ENCODE data around the gene DPP6. TPM values are rescaled to one million over a fixed set of nuclear protein-coding genes. Genes with fewer than 3 reads are reported as not detected.

The DPP6 gene
- total RNA-seq, 2 experiments from 2014 or later = not detected

GRCh38 chr7:154777023-154777422, 724.8 kb downstream of the DPP6 start:
- Histone ChIP-seq H3K4me1 (ENCODE audit: insufficient read depth, low read length, poor library complexity, severe bottlenecking) (peaks cover 16% of the 10 kb centered on the region), H3K9me2 (ENCODE audit: insufficient read depth, low read length) (no peaks in the 10 kb centered on the region), H3K27ac (ENCODE audit: low read depth, low read length, poor library complexity, severe bottlenecking) (no peak overlapping the region), H4K20me1 (ENCODE audit: insufficient read depth, low read length) (no peaks in the 10 kb centered on the region), H3K4me3 (ENCODE audit: low read depth, low read length, poor library complexity, severe bottlenecking) (no peak overlapping the region), H3K36me3 (ENCODE audit: insufficient read depth, low read length) (no peaks in the 10 kb centered on the region), H3K79me2 (ENCODE audit: insufficient read depth, low read depth, low read length) (no peaks in the 10 kb centered on the region), H2AFZ (ENCODE audit: low read length) (peak overlapping the region; percentile 43), H3K9me3 (ENCODE audit: low read length) (no peaks in the 10 kb centered on the region), H3K4me2 (ENCODE audit: low read length) (peak overlapping the region; percentile 59)
- DNase-seq (ENCODE audit: low spot score) = no peak
- ChIA-PET CTCF (ENCODE audit: unreplicated experiment) (no interaction called here), POLR2A (no interaction called here)
- no peak for TF ChIP-seq EZH2phosphoT487 (IDR thresholded peaks at IDR 0.05; ENCODE audit: borderline replicate concordance, low read depth, low read length)
- TF ChIP-seq, protein P1, sequence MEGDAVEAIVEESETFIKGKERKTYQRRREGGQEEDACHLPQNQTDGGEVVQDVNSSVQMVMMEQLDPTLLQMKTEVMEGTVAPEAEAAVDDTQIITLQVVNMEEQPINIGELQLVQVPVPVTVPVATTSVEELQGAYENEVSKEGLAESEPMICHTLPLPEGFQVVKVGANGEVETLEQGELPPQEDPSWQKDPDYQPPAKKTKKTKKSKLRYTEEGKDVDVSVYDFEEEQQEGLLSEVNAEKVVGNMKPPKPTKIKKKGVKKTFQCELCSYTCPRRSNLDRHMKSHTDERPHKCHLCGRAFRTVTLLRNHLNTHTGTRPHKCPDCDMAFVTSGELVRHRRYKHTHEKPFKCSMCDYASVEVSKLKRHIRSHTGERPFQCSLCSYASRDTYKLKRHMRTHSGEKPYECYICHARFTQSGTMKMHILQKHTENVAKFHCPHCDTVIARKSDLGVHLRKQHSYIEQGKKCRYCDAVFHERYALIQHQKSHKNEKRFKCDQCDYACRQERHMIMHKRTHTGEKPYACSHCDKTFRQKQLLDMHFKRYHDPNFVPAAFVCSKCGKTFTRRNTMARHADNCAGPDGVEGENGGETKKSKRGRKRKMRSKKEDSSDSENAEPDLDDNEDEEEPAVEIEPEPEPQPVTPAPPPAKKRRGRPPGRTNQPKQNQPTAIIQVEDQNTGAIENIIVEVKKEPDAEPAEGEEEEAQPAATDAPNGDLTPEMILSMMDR (conservative IDR thresholded peaks at IDR 0.05; ENCODE audit: low read length) = peak; percentile 52
- BruUV-seq (replicated peaks) = no TSS peak
- intact Hi-C loops (cut with micrococcal nuclease; ENCODE audit: unreplicated experiment) = no loop called here

GRCh38 chr7:154777489-154777888, 725.3 kb downstream of the DPP6 start:
- peak; percentile 48 for DNase-seq (ENCODE audit: low spot score)
- H3K27ac ChIP-seq (ENCODE audit: low read depth, low read length, poor library complexity, severe bottlenecking) = no peak overlapping the region
- peak overlapping the region; percentile 43 for H2AFZ ChIP-seq (ENCODE audit: low read length)
- no peaks in the 10 kb centered on the region for H4K20me1 ChIP-seq (ENCODE audit: insufficient read depth, low read length)
- TF ChIP-seq, protein P1 (conservative IDR thresholded peaks at IDR 0.05; ENCODE audit: low read length) = no peak
- TF ChIP-seq EZH2phosphoT487 (IDR thresholded peaks at IDR 0.05; ENCODE audit: borderline replicate concordance, low read depth, low read length) = no peak
- intact Hi-C loops (cut with micrococcal nuclease; ENCODE audit: unreplicated experiment) = no loop called here
- peak overlapping the region; percentile 59 for H3K4me2 ChIP-seq (ENCODE audit: low read length)
- no peak overlapping the region for H3K4me3 ChIP-seq (ENCODE audit: low read depth, low read length, poor library complexity, severe bottlenecking)
- BruUV-seq (replicated peaks) = no TSS peak
- peaks cover 16% of the 10 kb centered on the region for H3K4me1 ChIP-seq (ENCODE audit: insufficient read depth, low read length, poor library complexity, severe bottlenecking)
- H3K36me3 ChIP-seq (ENCODE audit: insufficient read depth, low read length) = no peaks in the 10 kb centered on the region
- H3K79me2 ChIP-seq (ENCODE audit: insufficient read depth, low read depth, low read length) = no peaks in the 10 kb centered on the region
- POLR2A ChIA-PET = interaction anchor here (0.7 kb wide), 1 partner anchor 17 kb away, joined by 3 read pairs; no protein-coding TSS in a partner anchor
- no peaks in the 10 kb centered on the region for H3K9me3 ChIP-seq (ENCODE audit: low read length)
- H3K9me2 ChIP-seq (ENCODE audit: insufficient read depth, low read length) = no peaks in the 10 kb centered on the region
- CTCF ChIA-PET (ENCODE audit: unreplicated experiment) = no interaction called here

GRCh38 chr7:154777908-154778307, 725.7 kb downstream of the DPP6 start:
- Histone ChIP-seq H3K4me2 (ENCODE audit: low read length) (peak overlapping the region; percentile 59), H3K9me3 (ENCODE audit: low read length) (no peaks in the 10 kb centered on the region), H3K36me3 (ENCODE audit: insufficient read depth, low read length) (no peaks in the 10 kb centered on the region), H3K4me1 (ENCODE audit: insufficient read depth, low read length, poor library complexity, severe bottlenecking) (peaks cover 16% of the 10 kb centered on the region), H3K9me2 (ENCODE audit: insufficient read depth, low read length) (no peaks in the 10 kb centered on the region), H2AFZ (ENCODE audit: low read length) (peak overlapping the region; percentile 43), H3K79me2 (ENCODE audit: insufficient read depth, low read depth, low read length) (no peaks in the 10 kb centered on the region), H4K20me1 (ENCODE audit: insufficient read depth, low read length) (no peaks in the 10 kb centered on the region), H3K4me3 (ENCODE audit: low read depth, low read length, poor library complexity, severe bottlenecking) (no peak overlapping the region), H3K27ac (ENCODE audit: low read depth, low read length, poor library complexity, severe bottlenecking) (no peak overlapping the region)
- CTCF ChIA-PET (ENCODE audit: unreplicated experiment) = no interaction called here
- intact Hi-C loops (cut with micrococcal nuclease; ENCODE audit: unreplicated experiment) = no loop called here
- TF ChIP-seq, protein P1 (conservative IDR thresholded peaks at IDR 0.05; ENCODE audit: low read length) = no peak
- TF ChIP-seq EZH2phosphoT487 (IDR thresholded peaks at IDR 0.05; ENCODE audit: borderline replicate concordance, low read depth, low read length) = no peak
- POLR2A ChIA-PET = interaction anchor here (0.7 kb wide), 1 partner anchor 17 kb away, joined by 3 read pairs; no protein-coding TSS in a partner anchor
- no TSS peak for BruUV-seq (replicated peaks)
- DNase-seq (ENCODE audit: low spot score) = no peak
